Liver (tissue), 3 donors: Measurements from ENCODE around the gene ADORA3.

ENCODE experiments used
- ATF3 ChIP-seq: IDR thresholded peaks from 2 replicates; pipeline ENCODE4 v1.6.1; 2016; ENCODE audit warnings: antibody characterized with exemption
- CTCF ChIP-seq: fragments of 150-350 bp; IDR thresholded peaks from 2 replicates; pipeline ENCODE4 v1.5.1; 2017; ENCODE audit warnings: improper control_type of control experiment, low read depth, low read length; ENCODE audit not compliant: missing input control
- GABPA ChIP-seq, 2 donors: IDR thresholded peaks in 1 of 2; conservative IDR thresholded peaks in 1 of 2; 2 replicates each; pipeline ENCODE4 v1.6.1; 2016; ENCODE audit warnings: antibody characterized with exemption in 2 of 2, mild to moderate bottlenecking in 1 of 2, moderate library complexity in 1 of 2
- JUND ChIP-seq, 2 donors: IDR thresholded peaks; 2 replicates each; pipeline ENCODE4 v1.6.1; 2016; ENCODE audit warnings: antibody characterized with exemption in 2 of 2
- MAX ChIP-seq: IDR thresholded peaks from 2 replicates; pipeline ENCODE4 v1.6.1; 2016; ENCODE audit warnings: antibody characterized with exemption
- RAD21 ChIP-seq, 2 donors: IDR thresholded peaks; 2 replicates each; pipeline ENCODE4 v1.6.1; 2016; ENCODE audit warnings: antibody characterized with exemption in 2 of 2, mild to moderate bottlenecking in 2 of 2
- REST ChIP-seq: IDR thresholded peaks from 2 replicates; pipeline ENCODE4 v1.6.1; 2016; ENCODE audit warnings: antibody characterized with exemption, mild to moderate bottlenecking
- RXRA ChIP-seq, 2 donors: IDR thresholded peaks; 2 replicates each; pipeline ENCODE4 v1.6.1; 2017 to 2018; ENCODE audit warnings: antibody characterized with exemption in 2 of 2, mild to moderate bottlenecking in 1 of 2
- TAF1 ChIP-seq: conservative IDR thresholded peaks from 2 replicates; pipeline ENCODE4 v1.6.1; 2016; ENCODE audit warnings: antibody characterized with exemption, mild to moderate bottlenecking
- YY1 ChIP-seq: IDR thresholded peaks from 2 replicates; pipeline ENCODE4 v1.6.1; 2016; ENCODE audit warnings: antibody characterized with exemption, mild to moderate bottlenecking
- ZBTB33 ChIP-seq: IDR thresholded peaks from 2 replicates; pipeline ENCODE4 v1.6.1; 2016; ENCODE audit warnings: antibody characterized with exemption
- donor health status: healthy.
- donor health status: healthy.

GRCh38 chr1:111552587-111552986 lies 49.2 kb upstream of the ADORA3 start:
- TF ChIP-seq TAF1 (no peak), REST (no peak), CTCF (no peak), YY1 (no peak), RXRA (IDR thresholded peaks at IDR 0.05) (no peak), GABPA (IDR thresholded peaks at IDR 0.05 in 1 of 2, conservative IDR thresholded peaks at IDR 0.05 in 1 of 2) (no peak), ATF3 (no peak), JUND (IDR thresholded peaks at IDR 0.05) (no peak), MAX (no peak), ZBTB33 (no peak), RAD21 (IDR thresholded peaks at IDR 0.05) (no peak)
